GM23338 (cell line): ENCODE results near the gene TSC2. TPM values are rescaled to one million over a fixed set of nuclear protein-coding genes. Genes with fewer than 3 reads are reported as not detected.

Source experiments
- ATAC-seq: fragments of 200-7000 bp; cut with Tn5 transposase; 3 replicates; pipeline ENCODE4 v1.9.1; 2020
- DNase-seq: peaks from one replicate; pipeline ENCODE4 v3.0.0-alpha.2; 2015; ENCODE audit warnings: low spot score
- H2AFZ ChIP-seq: fragments of 200-600 bp; sonication (generic); 2 replicates; pipeline ENCODE4 v1.8.0; 2016; ENCODE audit warnings: antibody characterized with exemption, mild to moderate bottlenecking, moderate library complexity
- H3F3A ChIP-seq: fragments of 200-600 bp; sonication (generic); replicated peaks from 2 replicates; pipeline ENCODE4 v1.8.0; 2017; ENCODE audit warnings: antibody characterized with exemption, mixed run types, low read depth
- H3K27ac ChIP-seq: fragments of 200-600 bp; sonication (generic); 2 replicates; pipeline ENCODE4 v1.6.1; 2016; ENCODE audit warnings: low read depth
- H3K27me3 ChIP-seq: fragments of 200-600 bp; sonication (generic); 2 replicates; pipeline ENCODE4 v1.8.0; 2016; ENCODE audit warnings: mild to moderate bottlenecking, mixed run types, moderate library complexity; ENCODE audit not compliant: insufficient read depth
- H3K36me3 ChIP-seq: fragments of 200-600 bp; sonication (generic); 2 replicates; pipeline ENCODE4 v1.8.0; 2016; ENCODE audit warnings: mild to moderate bottlenecking; ENCODE audit not compliant: insufficient read depth
- H3K4me1 ChIP-seq: fragments of 200-600 bp; sonication (generic); 2 replicates; pipeline ENCODE4 v1.8.0; 2016; ENCODE audit warnings: mild to moderate bottlenecking, moderate library complexity; ENCODE audit not compliant: insufficient read depth
- H3K4me2 ChIP-seq: fragments of 200-600 bp; sonication (generic); 2 replicates; pipeline ENCODE4 v1.7.1; 2017; ENCODE audit warnings: mixed run types
- H3K4me3 ChIP-seq: fragments of 200-600 bp; sonication (generic); 2 replicates; pipeline ENCODE4 v1.6.1; 2016; ENCODE audit warnings: mixed run types
- H3K79me2 ChIP-seq: fragments of 200-600 bp; sonication (generic); replicated peaks from 2 replicates; pipeline ENCODE4 v1.8.0; 2017; ENCODE audit warnings: mild to moderate bottlenecking; ENCODE audit not compliant: insufficient read depth
- H3K9me2 ChIP-seq: fragments of 200-600 bp; sonication (generic); 2 replicates; pipeline ENCODE4 v1.8.0; 2017; ENCODE audit not compliant: insufficient read depth
- H4K20me1 ChIP-seq: fragments of 200-600 bp; sonication (generic); replicated peaks from 2 replicates; pipeline ENCODE4 v1.8.0; 2017; ENCODE audit warnings: mild to moderate bottlenecking; ENCODE audit not compliant: insufficient read depth
- H3K27ac Mint-ChIP-seq: 2 replicates; pipeline ENCODE4 v1.8.0; 2020; ENCODE audit warnings: inconsistent platforms, mild to moderate bottlenecking, moderate library complexity, mixed read lengths
- H3K27me3 Mint-ChIP-seq: 3 replicates; pipeline ENCODE4 v1.8.0; 2022; ENCODE audit warnings: low read depth, mild to moderate bottlenecking, moderate library complexity, mixed read lengths, inconsistent platforms; ENCODE audit not compliant: insufficient read depth, poor library complexity
- H3K36me3 Mint-ChIP-seq: 3 replicates; pipeline ENCODE4 v1.8.0; 2021; ENCODE audit warnings: low read depth, mild to moderate bottlenecking, inconsistent platforms, moderate library complexity, mixed read lengths
- H3K4me1 Mint-ChIP-seq: 3 replicates; pipeline ENCODE4 v1.8.0; 2020; ENCODE audit warnings: mild to moderate bottlenecking, inconsistent platforms, mixed read lengths
- H3K4me3 Mint-ChIP-seq: 3 replicates; pipeline ENCODE4 v1.8.0; 2021; ENCODE audit warnings: moderate library complexity, mild to moderate bottlenecking, inconsistent platforms, mixed read lengths
- H3K9me3 Mint-ChIP-seq: 3 replicates; pipeline ENCODE4 v1.8.0; 2020; ENCODE audit warnings: moderate library complexity, mild to moderate bottlenecking, inconsistent platforms, mixed read lengths
- EZH2 ChIP-seq: fragments of 200-600 bp; sonication (generic); IDR thresholded peaks from one replicate; pipeline ENCODE4 v1.8.0; 2017; ENCODE audit warnings: antibody characterized with exemption, mild to moderate bottlenecking, low read depth; ENCODE audit not compliant: unreplicated experiment
- polyA plus RNA-seq: library from polyadenylated mRNA; unstranded; fragments of >200 nt; fragmentation: Nextera tagmentation; extraction: Ambion mirVana; gene quantifications from 2 replicates; pipeline ENCODE4 v1.2.1, GENCODE V29; 2016
- total RNA-seq: library from RNA; depleted of rRNA; stranded (reverse); fragments of >200 nt; shearing (Covaris generic); gene quantifications from 2 replicates; pipeline ENCODE4 v1.2.3, GENCODE V29; 2014
- TF ChIP-seq, protein P1 (sequence below), 2 experiments: fragments of 200-600 bp in 1 of 2; sonication (generic) in 1 of 2; conservative IDR thresholded peaks; 2 replicates each; pipeline versions ENCODE4 v1.5.1 to v1.6.1; 2016 to 2017; ENCODE audit warnings: antibody characterized with exemption in 2 of 2, low read depth in 2 of 2, mild to moderate bottlenecking in 2 of 2, moderate library complexity in 1 of 2
- TF ChIP-seq, protein P2 (sequence below): fragments of 250-450 bp; sonication (Bioruptor Pico); IDR thresholded peaks from 2 replicates; pipeline ENCODE4 v1.5.0; 2020; ENCODE audit warnings: mild to moderate bottlenecking, moderate library complexity

TSC2 gene
- total and polyA plus RNA-seq, 2 experiments from 2014 or later = 40.5 to 93.0 TPM

DNA sequence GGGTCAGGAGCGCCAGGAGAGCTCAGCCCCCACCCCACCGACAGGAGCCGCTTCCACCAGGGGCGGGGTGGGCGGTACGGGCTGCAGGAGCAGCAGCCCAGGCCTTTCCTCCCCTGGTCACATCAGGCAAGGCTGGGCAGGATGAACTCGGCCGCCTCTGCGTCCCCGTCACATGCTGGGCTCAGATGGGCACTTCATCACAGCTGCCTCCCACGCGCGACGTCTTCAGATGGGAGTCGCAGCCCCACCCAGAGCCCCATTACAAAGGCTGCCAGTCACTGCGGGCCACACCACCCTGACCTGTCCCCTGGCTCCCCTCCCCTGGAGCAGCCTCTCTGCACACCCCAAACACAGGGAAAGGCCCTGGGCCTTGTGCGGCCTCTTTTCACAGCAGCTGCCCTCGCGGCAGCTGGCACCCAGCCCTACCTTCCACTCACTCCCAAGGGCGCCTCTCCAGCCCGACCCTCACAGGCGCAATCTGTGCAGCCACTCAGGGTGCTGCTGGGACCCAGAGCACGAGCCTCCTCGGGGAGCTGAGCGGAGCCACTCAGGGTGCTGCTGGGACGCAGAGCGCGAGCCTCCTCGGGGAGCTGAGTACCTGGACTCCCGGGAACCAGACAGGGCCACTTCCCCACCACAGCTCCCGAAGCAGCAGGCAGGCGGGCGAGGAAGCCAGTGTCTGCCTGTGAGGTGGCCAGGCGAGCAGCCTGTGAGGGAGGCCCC lies 42.8 kb upstream of the TSC2 start:
- no peaks in the 10 kb centered on the region for H3K36me3 ChIP-seq
- Mint-ChIP-seq H3K4me1 (peaks cover 32% of the 10 kb centered on the region), H3K4me3 (no peak overlapping the region), H3K9me3 (no peaks in the 10 kb centered on the region), H3K36me3 (peaks cover 29% of the 10 kb centered on the region), H3K27ac (no peak overlapping the region), H3K27me3 (peaks cover 13% of the 10 kb centered on the region)
- H3F3A ChIP-seq = peaks cover 28% of the 10 kb centered on the region; the same call in 1 of the 2 replicates
- H3K27me3 ChIP-seq = no peaks in the 10 kb centered on the region
- no peak for ATAC-seq
- peaks cover 18% of the 10 kb centered on the region for H3K4me1 ChIP-seq
- H3K79me2 ChIP-seq = peaks cover 42% of the 10 kb centered on the region
- no peak for DNase-seq
- H3K4me3 ChIP-seq = no peak overlapping the region
- no peak overlapping the region for H3K27ac ChIP-seq
- peaks cover 38% of the 10 kb centered on the region for H4K20me1 ChIP-seq
- H3K4me2 ChIP-seq = 0 out of 2 replicates have a peak overlapping the region, but pooled peaks have one; percentile 69
- TF ChIP-seq EZH2 = no peak
- TF ChIP-seq, protein P1, sequence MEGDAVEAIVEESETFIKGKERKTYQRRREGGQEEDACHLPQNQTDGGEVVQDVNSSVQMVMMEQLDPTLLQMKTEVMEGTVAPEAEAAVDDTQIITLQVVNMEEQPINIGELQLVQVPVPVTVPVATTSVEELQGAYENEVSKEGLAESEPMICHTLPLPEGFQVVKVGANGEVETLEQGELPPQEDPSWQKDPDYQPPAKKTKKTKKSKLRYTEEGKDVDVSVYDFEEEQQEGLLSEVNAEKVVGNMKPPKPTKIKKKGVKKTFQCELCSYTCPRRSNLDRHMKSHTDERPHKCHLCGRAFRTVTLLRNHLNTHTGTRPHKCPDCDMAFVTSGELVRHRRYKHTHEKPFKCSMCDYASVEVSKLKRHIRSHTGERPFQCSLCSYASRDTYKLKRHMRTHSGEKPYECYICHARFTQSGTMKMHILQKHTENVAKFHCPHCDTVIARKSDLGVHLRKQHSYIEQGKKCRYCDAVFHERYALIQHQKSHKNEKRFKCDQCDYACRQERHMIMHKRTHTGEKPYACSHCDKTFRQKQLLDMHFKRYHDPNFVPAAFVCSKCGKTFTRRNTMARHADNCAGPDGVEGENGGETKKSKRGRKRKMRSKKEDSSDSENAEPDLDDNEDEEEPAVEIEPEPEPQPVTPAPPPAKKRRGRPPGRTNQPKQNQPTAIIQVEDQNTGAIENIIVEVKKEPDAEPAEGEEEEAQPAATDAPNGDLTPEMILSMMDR (conservative IDR thresholded peaks at IDR 0.05; ENCODE audit: low read depth in 2 of 2) = no peak
- no peaks in the 10 kb centered on the region for H3K9me2 ChIP-seq
- no peak overlapping the region for H2AFZ ChIP-seq

DNA sequence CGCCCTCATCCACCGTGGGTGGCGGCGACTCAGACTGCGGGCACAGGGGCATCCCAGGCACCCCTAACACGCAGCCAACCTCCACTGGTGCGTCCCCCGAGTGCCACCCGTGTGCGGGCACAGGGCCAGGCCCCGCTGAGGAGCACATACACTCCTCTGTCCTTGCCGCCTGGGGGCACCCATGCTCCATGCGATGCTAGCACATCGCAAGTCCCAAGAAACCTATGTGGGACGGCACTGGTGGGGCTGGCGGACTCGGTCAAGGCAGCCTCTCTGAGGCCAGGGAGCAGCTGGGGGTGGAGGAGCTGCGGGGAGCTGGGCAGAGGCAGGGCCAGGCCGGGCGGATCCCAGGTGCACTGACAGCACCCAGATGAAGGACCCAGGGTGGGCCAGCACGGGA lies 42.1 kb upstream of the TSC2 start:
- no peaks in the 10 kb centered on the region for H3K27me3 ChIP-seq
- peaks cover 36% of the 10 kb centered on the region for H4K20me1 ChIP-seq
- peaks cover 22% of the 10 kb centered on the region for H3K4me1 ChIP-seq
- H3K36me3 ChIP-seq = no peaks in the 10 kb centered on the region
- peaks cover 42% of the 10 kb centered on the region for H3K79me2 ChIP-seq
- DNase-seq (peak; percentile 72), ATAC-seq (peak; percentile 11)
- no peak overlapping the region for H3K4me2 ChIP-seq
- Mint-ChIP-seq H3K4me1 (peaks cover 37% of the 10 kb centered on the region), H3K27me3 (peaks cover 13% of the 10 kb centered on the region), H3K27ac (no peak overlapping the region), H3K4me3 (no peak overlapping the region; the same call in 2 of the 3 replicates), H3K36me3 (peaks cover 25% of the 10 kb centered on the region), H3K9me3 (no peaks in the 10 kb centered on the region)
- H2AFZ ChIP-seq = no peak overlapping the region
- TF ChIP-seq, protein P1 (conservative IDR thresholded peaks at IDR 0.05; ENCODE audit: low read depth in 2 of 2) = peak; percentile 46 to 71
- TF ChIP-seq, protein P2, sequence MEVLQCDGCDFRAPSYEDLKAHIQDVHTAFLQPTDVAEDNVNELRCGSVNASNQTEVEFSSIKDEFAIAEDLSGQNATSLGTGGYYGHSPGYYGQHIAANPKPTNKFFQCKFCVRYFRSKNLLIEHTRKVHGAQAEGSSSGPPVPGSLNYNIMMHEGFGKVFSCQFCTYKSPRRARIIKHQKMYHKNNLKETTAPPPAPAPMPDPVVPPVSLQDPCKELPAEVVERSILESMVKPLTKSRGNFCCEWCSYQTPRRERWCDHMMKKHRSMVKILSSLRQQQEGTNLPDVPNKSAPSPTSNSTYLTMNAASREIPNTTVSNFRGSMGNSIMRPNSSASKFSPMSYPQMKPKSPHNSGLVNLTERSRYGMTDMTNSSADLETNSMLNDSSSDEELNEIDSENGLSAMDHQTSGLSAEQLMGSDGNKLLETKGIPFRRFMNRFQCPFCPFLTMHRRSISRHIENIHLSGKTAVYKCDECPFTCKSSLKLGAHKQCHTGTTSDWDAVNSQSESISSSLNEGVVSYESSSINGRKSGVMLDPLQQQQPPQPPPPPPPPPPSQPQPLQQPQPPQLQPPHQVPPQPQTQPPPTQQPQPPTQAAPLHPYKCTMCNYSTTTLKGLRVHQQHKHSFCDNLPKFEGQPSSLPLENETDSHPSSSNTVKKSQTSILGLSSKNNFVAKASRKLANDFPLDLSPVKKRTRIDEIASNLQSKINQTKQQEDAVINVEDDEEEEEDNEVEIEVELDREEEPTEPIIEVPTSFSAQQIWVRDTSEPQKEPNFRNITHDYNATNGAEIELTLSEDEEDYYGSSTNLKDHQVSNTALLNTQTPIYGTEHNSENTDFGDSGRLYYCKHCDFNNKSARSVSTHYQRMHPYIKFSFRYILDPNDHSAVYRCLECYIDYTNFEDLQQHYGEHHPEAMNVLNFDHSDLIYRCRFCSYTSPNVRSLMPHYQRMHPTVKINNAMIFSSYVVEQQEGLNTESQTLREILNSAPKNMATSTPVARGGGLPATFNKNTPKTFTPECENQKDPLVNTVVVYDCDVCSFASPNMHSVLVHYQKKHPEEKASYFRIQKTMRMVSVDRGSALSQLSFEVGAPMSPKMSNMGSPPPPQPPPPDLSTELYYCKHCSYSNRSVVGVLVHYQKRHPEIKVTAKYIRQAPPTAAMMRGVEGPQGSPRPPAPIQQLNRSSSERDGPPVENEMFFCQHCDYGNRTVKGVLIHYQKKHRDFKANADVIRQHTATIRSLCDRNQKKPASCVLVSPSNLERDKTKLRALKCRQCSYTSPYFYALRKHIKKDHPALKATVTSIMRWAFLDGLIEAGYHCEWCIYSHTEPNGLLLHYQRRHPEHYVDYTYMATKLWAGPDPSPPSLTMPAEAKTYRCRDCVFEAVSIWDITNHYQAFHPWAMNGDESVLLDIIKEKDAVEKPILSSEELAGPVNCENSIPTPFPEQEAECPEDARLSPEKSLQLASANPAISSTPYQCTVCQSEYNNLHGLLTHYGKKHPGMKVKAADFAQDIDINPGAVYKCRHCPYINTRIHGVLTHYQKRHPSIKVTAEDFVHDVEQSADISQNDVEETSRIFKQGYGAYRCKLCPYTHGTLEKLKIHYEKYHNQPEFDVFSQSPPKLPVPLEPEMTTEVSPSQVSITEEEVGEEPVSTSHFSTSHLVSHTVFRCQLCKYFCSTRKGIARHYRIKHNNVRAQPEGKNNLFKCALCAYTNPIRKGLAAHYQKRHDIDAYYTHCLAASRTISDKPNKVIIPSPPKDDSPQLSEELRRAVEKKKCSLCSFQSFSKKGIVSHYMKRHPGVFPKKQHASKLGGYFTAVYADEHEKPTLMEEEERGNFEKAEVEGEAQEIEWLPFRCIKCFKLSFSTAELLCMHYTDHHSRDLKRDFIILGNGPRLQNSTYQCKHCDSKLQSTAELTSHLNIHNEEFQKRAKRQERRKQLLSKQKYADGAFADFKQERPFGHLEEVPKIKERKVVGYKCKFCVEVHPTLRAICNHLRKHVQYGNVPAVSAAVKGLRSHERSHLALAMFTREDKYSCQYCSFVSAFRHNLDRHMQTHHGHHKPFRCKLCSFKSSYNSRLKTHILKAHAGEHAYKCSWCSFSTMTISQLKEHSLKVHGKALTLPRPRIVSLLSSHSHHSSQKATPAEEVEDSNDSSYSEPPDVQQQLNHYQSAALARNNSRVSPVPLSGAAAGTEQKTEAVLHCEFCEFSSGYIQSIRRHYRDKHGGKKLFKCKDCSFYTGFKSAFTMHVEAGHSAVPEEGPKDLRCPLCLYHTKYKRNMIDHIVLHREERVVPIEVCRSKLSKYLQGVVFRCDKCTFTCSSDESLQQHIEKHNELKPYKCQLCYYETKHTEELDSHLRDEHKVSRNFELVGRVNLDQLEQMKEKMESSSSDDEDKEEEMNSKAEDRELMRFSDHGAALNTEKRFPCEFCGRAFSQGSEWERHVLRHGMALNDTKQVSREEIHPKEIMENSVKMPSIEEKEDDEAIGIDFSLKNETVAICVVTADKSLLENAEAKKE (CRISPR knock-in tag) = no peak
- H3K9me2 ChIP-seq = no peaks in the 10 kb centered on the region
- H3K4me3 ChIP-seq = no peak overlapping the region
- no peak overlapping the region for H3K27ac ChIP-seq
- H3F3A ChIP-seq = peaks cover 33% of the 10 kb centered on the region; the same call in 1 of the 2 replicates
